Vagina (tissue), 2 donors: ENCODE results near the gene ALLC.

Experiments
- POLR2A ChIP-seq, 2 donors: fragments of 450-650 bp; IDR thresholded peaks; one replicate each; pipeline ENCODE4 v1.6.1; 2017; ENCODE audit warnings: antibody characterized with exemption in 2 of 2, mild to moderate bottlenecking in 2 of 2, moderate library complexity in 2 of 2
- TF ChIP-seq, protein P1 (sequence below), 3 experiments: fragments of 450-650 bp in 2 of 3; fragments of 200-600 bp in 1 of 3; sonication (generic) in 1 of 3; IDR thresholded peaks; one replicate each; pipeline ENCODE4 v1.5.1; 2017 to 2019; ENCODE audit warnings: antibody characterized with exemption in 3 of 3, mild to moderate bottlenecking in 2 of 3, moderate library complexity in 2 of 3

DNA sequence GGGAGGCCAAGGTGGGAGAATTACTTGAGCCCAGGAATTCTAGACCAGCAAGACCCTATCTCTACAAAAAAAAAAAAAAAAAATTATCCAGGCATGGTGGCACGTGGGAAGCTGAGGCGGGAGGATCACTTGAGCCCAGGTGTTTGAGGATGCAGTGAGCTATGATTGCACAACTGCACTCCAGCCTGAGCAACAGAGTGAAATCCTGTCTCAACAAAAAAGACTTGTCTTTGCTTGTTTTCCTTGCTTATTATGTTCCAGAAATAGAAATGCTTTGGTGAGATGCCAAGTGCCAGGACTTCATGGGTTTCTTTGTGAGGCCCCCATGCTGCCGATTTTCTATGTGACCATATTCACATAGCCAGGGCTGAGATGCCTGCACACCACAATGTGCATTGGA lies 54.4 kb downstream of the ALLC start:
- TF ChIP-seq POLR2A (IDR thresholded peaks at IDR 0.05), result no peak
- TF ChIP-seq, protein P1, sequence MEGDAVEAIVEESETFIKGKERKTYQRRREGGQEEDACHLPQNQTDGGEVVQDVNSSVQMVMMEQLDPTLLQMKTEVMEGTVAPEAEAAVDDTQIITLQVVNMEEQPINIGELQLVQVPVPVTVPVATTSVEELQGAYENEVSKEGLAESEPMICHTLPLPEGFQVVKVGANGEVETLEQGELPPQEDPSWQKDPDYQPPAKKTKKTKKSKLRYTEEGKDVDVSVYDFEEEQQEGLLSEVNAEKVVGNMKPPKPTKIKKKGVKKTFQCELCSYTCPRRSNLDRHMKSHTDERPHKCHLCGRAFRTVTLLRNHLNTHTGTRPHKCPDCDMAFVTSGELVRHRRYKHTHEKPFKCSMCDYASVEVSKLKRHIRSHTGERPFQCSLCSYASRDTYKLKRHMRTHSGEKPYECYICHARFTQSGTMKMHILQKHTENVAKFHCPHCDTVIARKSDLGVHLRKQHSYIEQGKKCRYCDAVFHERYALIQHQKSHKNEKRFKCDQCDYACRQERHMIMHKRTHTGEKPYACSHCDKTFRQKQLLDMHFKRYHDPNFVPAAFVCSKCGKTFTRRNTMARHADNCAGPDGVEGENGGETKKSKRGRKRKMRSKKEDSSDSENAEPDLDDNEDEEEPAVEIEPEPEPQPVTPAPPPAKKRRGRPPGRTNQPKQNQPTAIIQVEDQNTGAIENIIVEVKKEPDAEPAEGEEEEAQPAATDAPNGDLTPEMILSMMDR (IDR thresholded peaks at IDR 0.05), result no peak
